IMR-90 (cell line): Measurements from ENCODE around the gene SKP2.

ENCODE experiments used
- MXI1 ChIP-seq: IDR thresholded peaks from 2 replicates; pipeline ENCODE4 v1.6.1; 2012; ENCODE audit warnings: low read depth, mild to moderate bottlenecking, low read length, moderate library complexity, borderline replicate concordance
- POLR2A ChIP-seq: IDR thresholded peaks from 2 replicates; pipeline ENCODE4 v1.6.1; 2012; ENCODE audit warnings: mild to moderate bottlenecking, low read depth, low read length
- RAD21 ChIP-seq: IDR thresholded peaks from 2 replicates; pipeline ENCODE4 v1.6.1; 2012; ENCODE audit warnings: low read length, improper control_type of control experiment
- RCOR1 ChIP-seq: IDR thresholded peaks from 2 replicates; pipeline ENCODE4 v1.6.1; 2012; ENCODE audit warnings: mild to moderate bottlenecking, low read length, improper control_type of control experiment; ENCODE audit not compliant: insufficient replicate concordance
- RFX5 ChIP-seq: IDR thresholded peaks from 2 replicates; pipeline ENCODE4 v1.8.0; 2012; ENCODE audit warnings: low read depth, mild to moderate bottlenecking, low read length, moderate library complexity
- SMC3 ChIP-seq: fragments of 150-350 bp; IDR thresholded peaks from 2 replicates; pipeline ENCODE4 v1.6.1; 2016; ENCODE audit warnings: low read depth, mild to moderate bottlenecking, antibody characterized with exemption, low read length, moderate library complexity
- TF ChIP-seq, protein P1 (sequence below): conservative IDR thresholded peaks from 2 replicates; pipeline ENCODE4 v1.5.1; 2012; ENCODE audit warnings: mild to moderate bottlenecking, low read depth, low read length, improper control_type of control experiment
- TF ChIP-seq, protein P2 (sequence below): fragments of 150-350 bp; IDR thresholded peaks from 2 replicates; pipeline ENCODE4 v1.6.1; 2016; ENCODE audit warnings: low read depth, mild to moderate bottlenecking, low read length, moderate library complexity, borderline replicate concordance
- TF ChIP-seq, protein P3 (sequence below): fragments of 150-350 bp; IDR thresholded peaks from 2 replicates; pipeline ENCODE4 v1.6.1; 2017; ENCODE audit warnings: mild to moderate bottlenecking, antibody characterized with exemption, low read length, low read depth

DNA sequence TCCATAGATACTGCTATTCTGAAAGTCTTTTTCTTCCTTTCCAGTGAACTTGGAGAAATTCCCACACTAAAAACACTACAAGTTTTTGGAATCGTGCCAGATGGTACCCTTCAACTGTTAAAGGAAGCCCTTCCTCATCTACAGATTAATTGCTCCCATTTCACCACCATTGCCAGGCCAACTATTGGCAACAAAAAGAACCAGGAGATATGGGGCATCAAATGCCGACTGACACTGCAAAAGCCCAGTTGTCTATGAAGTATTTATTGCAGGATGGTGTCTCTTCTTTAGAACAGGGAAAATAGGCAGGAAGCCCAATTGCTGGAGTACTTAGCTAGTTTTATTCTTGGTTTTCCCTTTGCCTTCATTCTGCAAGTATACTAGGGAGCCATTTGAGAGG, 29.9 kb downstream of the SKP2 start:
- TF ChIP-seq, protein P1, sequence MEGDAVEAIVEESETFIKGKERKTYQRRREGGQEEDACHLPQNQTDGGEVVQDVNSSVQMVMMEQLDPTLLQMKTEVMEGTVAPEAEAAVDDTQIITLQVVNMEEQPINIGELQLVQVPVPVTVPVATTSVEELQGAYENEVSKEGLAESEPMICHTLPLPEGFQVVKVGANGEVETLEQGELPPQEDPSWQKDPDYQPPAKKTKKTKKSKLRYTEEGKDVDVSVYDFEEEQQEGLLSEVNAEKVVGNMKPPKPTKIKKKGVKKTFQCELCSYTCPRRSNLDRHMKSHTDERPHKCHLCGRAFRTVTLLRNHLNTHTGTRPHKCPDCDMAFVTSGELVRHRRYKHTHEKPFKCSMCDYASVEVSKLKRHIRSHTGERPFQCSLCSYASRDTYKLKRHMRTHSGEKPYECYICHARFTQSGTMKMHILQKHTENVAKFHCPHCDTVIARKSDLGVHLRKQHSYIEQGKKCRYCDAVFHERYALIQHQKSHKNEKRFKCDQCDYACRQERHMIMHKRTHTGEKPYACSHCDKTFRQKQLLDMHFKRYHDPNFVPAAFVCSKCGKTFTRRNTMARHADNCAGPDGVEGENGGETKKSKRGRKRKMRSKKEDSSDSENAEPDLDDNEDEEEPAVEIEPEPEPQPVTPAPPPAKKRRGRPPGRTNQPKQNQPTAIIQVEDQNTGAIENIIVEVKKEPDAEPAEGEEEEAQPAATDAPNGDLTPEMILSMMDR: no peak
- no peak for TF ChIP-seq POLR2A
- TF ChIP-seq, protein P2, sequence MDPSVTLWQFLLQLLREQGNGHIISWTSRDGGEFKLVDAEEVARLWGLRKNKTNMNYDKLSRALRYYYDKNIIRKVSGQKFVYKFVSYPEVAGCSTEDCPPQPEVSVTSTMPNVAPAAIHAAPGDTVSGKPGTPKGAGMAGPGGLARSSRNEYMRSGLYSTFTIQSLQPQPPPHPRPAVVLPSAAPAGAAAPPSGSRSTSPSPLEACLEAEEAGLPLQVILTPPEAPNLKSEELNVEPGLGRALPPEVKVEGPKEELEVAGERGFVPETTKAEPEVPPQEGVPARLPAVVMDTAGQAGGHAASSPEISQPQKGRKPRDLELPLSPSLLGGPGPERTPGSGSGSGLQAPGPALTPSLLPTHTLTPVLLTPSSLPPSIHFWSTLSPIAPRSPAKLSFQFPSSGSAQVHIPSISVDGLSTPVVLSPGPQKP: no peak
- TF ChIP-seq RFX5: no peak
- no peak for TF ChIP-seq SMC3
- TF ChIP-seq, protein P3, sequence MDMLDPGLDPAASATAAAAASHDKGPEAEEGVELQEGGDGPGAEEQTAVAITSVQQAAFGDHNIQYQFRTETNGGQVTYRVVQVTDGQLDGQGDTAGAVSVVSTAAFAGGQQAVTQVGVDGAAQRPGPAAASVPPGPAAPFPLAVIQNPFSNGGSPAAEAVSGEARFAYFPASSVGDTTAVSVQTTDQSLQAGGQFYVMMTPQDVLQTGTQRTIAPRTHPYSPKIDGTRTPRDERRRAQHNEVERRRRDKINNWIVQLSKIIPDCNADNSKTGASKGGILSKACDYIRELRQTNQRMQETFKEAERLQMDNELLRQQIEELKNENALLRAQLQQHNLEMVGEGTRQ: no peak
- TF ChIP-seq MXI1: no peak
- TF ChIP-seq RCOR1: no peak
- no peak for TF ChIP-seq RAD21
